Activated naive CD8-positive, alpha-beta T cell treated with anti-CD3 and anti-CD28 coated beads for 36 hours (primary cell): Measurements from ENCODE around the gene CTIF. TPM values are rescaled to one million over a fixed set of nuclear protein-coding genes. Genes with fewer than 3 reads are reported as not detected.

Experiments used
- DNase-seq: peaks from one replicate; pipeline ENCODE4 v3.0.0; 2021
- H3K27ac Mint-ChIP-seq: one replicate; pipeline ENCODE4 v1.8.0; 2022; ENCODE audit warnings: mild to moderate bottlenecking, moderate library complexity, mixed read lengths
- H3K27me3 Mint-ChIP-seq: one replicate; pipeline ENCODE4 v1.8.0; 2022; ENCODE audit warnings: mild to moderate bottlenecking, mixed read lengths
- H3K36me3 Mint-ChIP-seq: one replicate; pipeline ENCODE4 v1.8.0; 2021; ENCODE audit warnings: mild to moderate bottlenecking, mixed read lengths
- H3K4me1 Mint-ChIP-seq: one replicate; pipeline ENCODE4 v1.8.0; 2021; ENCODE audit warnings: mixed read lengths
- H3K4me3 Mint-ChIP-seq: one replicate; pipeline ENCODE4 v1.8.0; 2022; ENCODE audit warnings: mild to moderate bottlenecking, moderate library complexity, mixed read lengths
- H3K9me3 Mint-ChIP-seq: one replicate; pipeline ENCODE4 v1.8.0; 2022; ENCODE audit warnings: mixed read lengths
- total RNA-seq, 2 experiments: library from RNA; stranded (reverse); gene quantifications; one replicate each; pipeline ENCODE4 v1.2.3, GENCODE V29; 2021

The CTIF gene
- total RNA-seq, 2 experiments from 2014 or later, result 2.3 to 3.5 TPM

GRCh38 chr18:48676756-48677368 is 138.0 kb downstream of the CTIF start:
- peak; percentile 73 for DNase-seq
- peaks cover 4% of the 10 kb centered on the region for H3K4me1 Mint-ChIP-seq
- no peak overlapping the region for H3K4me3 Mint-ChIP-seq
- H3K27me3 Mint-ChIP-seq, result no peaks in the 10 kb centered on the region
- no peak overlapping the region for H3K27ac Mint-ChIP-seq
- H3K9me3 Mint-ChIP-seq, result no peaks in the 10 kb centered on the region
- H3K36me3 Mint-ChIP-seq, result no peaks in the 10 kb centered on the region

GRCh38 chr18:48678237-48679115 is 139.6 kb downstream of the CTIF start:
- no peaks in the 10 kb centered on the region for H3K27me3 Mint-ChIP-seq
- peaks cover 4% of the 10 kb centered on the region for H3K4me1 Mint-ChIP-seq
- H3K9me3 Mint-ChIP-seq, result no peaks in the 10 kb centered on the region
- DNase-seq, result no peak
- H3K36me3 Mint-ChIP-seq, result no peaks in the 10 kb centered on the region
- no peak overlapping the region for H3K27ac Mint-ChIP-seq
- no peak overlapping the region for H3K4me3 Mint-ChIP-seq

GRCh38 chr18:48679236-48679635 is 140.4 kb downstream of the CTIF start:
- Mint-ChIP-seq H3K4me1 (peaks cover 4% of the 10 kb centered on the region), H3K27ac (no peak overlapping the region), H3K9me3 (no peaks in the 10 kb centered on the region), H3K36me3 (no peaks in the 10 kb centered on the region), H3K4me3 (no peak overlapping the region), H3K27me3 (no peaks in the 10 kb centered on the region)
- DNase-seq, result no peak

GRCh38 chr18:48680339-48681250 is 141.8 kb downstream of the CTIF start:
- no peak for DNase-seq
- Mint-ChIP-seq H3K36me3 (no peaks in the 10 kb centered on the region), H3K4me1 (peaks cover 2% of the 10 kb centered on the region), H3K4me3 (no peak overlapping the region), H3K9me3 (no peaks in the 10 kb centered on the region), H3K27me3 (no peaks in the 10 kb centered on the region), H3K27ac (no peak overlapping the region)

- H3K36me3 Mint-ChIP-seq, result no peaks in the 10 kb centered on the region
Measured at GRCh38 chr18:48682768-48683167, 143.9 kb downstream of the CTIF start.

GRCh38 chr18:48683197-48683596 is 144.4 kb downstream of the CTIF start:
- Mint-ChIP-seq H3K4me1 (peaks cover 2% of the 10 kb centered on the region), H3K4me3 (no peak overlapping the region), H3K27me3 (no peaks in the 10 kb centered on the region), H3K9me3 (no peaks in the 10 kb centered on the region), H3K36me3 (no peaks in the 10 kb centered on the region), H3K27ac (no peak overlapping the region)
- DNase-seq, result no peak

More at GRCh38 chr18:48682768-48683167, 143.9 kb downstream of the CTIF start:
- Mint-ChIP-seq H3K4me1 (peaks cover 2% of the 10 kb centered on the region), H3K4me3 (no peak overlapping the region), H3K9me3 (no peaks in the 10 kb centered on the region), H3K27me3 (no peaks in the 10 kb centered on the region), H3K27ac (no peak overlapping the region)
- no peak for DNase-seq

GRCh38 chr18:48683661-48684060 is 144.8 kb downstream of the CTIF start:
- Mint-ChIP-seq H3K36me3 (no peaks in the 10 kb centered on the region), H3K4me3 (no peak overlapping the region), H3K27ac (no peak overlapping the region), H3K27me3 (no peaks in the 10 kb centered on the region), H3K9me3 (no peaks in the 10 kb centered on the region), H3K4me1 (peaks cover 2% of the 10 kb centered on the region)
- no peak for DNase-seq

GRCh38 chr18:48687346-48688042 is 148.7 kb downstream of the CTIF start:
- no peaks in the 10 kb centered on the region for H3K9me3 Mint-ChIP-seq
- no peaks in the 10 kb centered on the region for H3K36me3 Mint-ChIP-seq
- H3K4me1 Mint-ChIP-seq, result no peaks in the 10 kb centered on the region
- H3K27ac Mint-ChIP-seq, result no peak overlapping the region
- no peaks in the 10 kb centered on the region for H3K27me3 Mint-ChIP-seq
- DNase-seq, result no peak
- H3K4me3 Mint-ChIP-seq, result no peak overlapping the region

- Mint-ChIP-seq H3K4me1 (no peaks in the 10 kb centered on the region), H3K4me3 (no peak overlapping the region), H3K36me3 (no peaks in the 10 kb centered on the region), H3K9me3 (no peaks in the 10 kb centered on the region), H3K27ac (no peak overlapping the region), H3K27me3 (no peaks in the 10 kb centered on the region)
- no peak for DNase-seq
Measured at GRCh38 chr18:48688961-48689360, 150.1 kb downstream of the CTIF start.

GRCh38 chr18:48689548-48689947 is 150.7 kb downstream of the CTIF start:
- H3K9me3 Mint-ChIP-seq, result no peaks in the 10 kb centered on the region
- no peaks in the 10 kb centered on the region for H3K27me3 Mint-ChIP-seq
- H3K4me1 Mint-ChIP-seq, result no peaks in the 10 kb centered on the region
- no peaks in the 10 kb centered on the region for H3K36me3 Mint-ChIP-seq
- no peak for DNase-seq
- H3K27ac Mint-ChIP-seq, result no peak overlapping the region
- H3K4me3 Mint-ChIP-seq, result no peak overlapping the region

GRCh38 chr18:48690494-48690893 is 151.7 kb downstream of the CTIF start:
- DNase-seq, result no peak
- Mint-ChIP-seq H3K36me3 (no peaks in the 10 kb centered on the region), H3K27me3 (no peaks in the 10 kb centered on the region), H3K4me3 (no peak overlapping the region), H3K9me3 (no peaks in the 10 kb centered on the region), H3K27ac (no peak overlapping the region), H3K4me1 (no peaks in the 10 kb centered on the region)

- Mint-ChIP-seq H3K9me3 (no peaks in the 10 kb centered on the region), H3K36me3 (no peaks in the 10 kb centered on the region), H3K4me1 (no peaks in the 10 kb centered on the region), H3K4me3 (no peak overlapping the region), H3K27me3 (no peaks in the 10 kb centered on the region), H3K27ac (no peak overlapping the region)
- no peak for DNase-seq
Measured at GRCh38 chr18:48693006-48693405, 154.2 kb downstream of the CTIF start.

- no peak for DNase-seq
- Mint-ChIP-seq H3K27me3 (no peaks in the 10 kb centered on the region), H3K36me3 (no peaks in the 10 kb centered on the region), H3K27ac (no peak overlapping the region), H3K4me3 (no peak overlapping the region), H3K4me1 (no peaks in the 10 kb centered on the region), H3K9me3 (no peaks in the 10 kb centered on the region)
Measured at GRCh38 chr18:48693625-48694262, 154.9 kb downstream of the CTIF start.

- no peak overlapping the region for H3K27ac Mint-ChIP-seq
- no peak overlapping the region for H3K4me3 Mint-ChIP-seq
- no peaks in the 10 kb centered on the region for H3K27me3 Mint-ChIP-seq
- H3K36me3 Mint-ChIP-seq, result no peaks in the 10 kb centered on the region
- no peaks in the 10 kb centered on the region for H3K9me3 Mint-ChIP-seq
- H3K4me1 Mint-ChIP-seq, result no peaks in the 10 kb centered on the region
- DNase-seq, result no peak
Measured at GRCh38 chr18:48694295-48694694, 155.5 kb downstream of the CTIF start.
